ENCODE results near the gene NLRC3. TPM values are rescaled to one million over a fixed set of nuclear protein-coding genes. Genes with fewer than 3 reads are reported as not detected.
"Not testable (repeated sequence)": the region's sequence is repeated elsewhere in the genome, so short reads cannot be mapped to it uniquely, and the experiment has no call there.

NLRC3 gene, protein sequence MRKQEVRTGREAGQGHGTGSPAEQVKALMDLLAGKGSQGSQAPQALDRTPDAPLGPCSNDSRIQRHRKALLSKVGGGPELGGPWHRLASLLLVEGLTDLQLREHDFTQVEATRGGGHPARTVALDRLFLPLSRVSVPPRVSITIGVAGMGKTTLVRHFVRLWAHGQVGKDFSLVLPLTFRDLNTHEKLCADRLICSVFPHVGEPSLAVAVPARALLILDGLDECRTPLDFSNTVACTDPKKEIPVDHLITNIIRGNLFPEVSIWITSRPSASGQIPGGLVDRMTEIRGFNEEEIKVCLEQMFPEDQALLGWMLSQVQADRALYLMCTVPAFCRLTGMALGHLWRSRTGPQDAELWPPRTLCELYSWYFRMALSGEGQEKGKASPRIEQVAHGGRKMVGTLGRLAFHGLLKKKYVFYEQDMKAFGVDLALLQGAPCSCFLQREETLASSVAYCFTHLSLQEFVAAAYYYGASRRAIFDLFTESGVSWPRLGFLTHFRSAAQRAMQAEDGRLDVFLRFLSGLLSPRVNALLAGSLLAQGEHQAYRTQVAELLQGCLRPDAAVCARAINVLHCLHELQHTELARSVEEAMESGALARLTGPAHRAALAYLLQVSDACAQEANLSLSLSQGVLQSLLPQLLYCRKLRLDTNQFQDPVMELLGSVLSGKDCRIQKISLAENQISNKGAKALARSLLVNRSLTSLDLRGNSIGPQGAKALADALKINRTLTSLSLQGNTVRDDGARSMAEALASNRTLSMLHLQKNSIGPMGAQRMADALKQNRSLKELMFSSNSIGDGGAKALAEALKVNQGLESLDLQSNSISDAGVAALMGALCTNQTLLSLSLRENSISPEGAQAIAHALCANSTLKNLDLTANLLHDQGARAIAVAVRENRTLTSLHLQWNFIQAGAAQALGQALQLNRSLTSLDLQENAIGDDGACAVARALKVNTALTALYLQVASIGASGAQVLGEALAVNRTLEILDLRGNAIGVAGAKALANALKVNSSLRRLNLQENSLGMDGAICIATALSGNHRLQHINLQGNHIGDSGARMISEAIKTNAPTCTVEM
- total RNA-seq = 10 to 100 TPM; 36.8 to 49.1 TPM

DNA sequence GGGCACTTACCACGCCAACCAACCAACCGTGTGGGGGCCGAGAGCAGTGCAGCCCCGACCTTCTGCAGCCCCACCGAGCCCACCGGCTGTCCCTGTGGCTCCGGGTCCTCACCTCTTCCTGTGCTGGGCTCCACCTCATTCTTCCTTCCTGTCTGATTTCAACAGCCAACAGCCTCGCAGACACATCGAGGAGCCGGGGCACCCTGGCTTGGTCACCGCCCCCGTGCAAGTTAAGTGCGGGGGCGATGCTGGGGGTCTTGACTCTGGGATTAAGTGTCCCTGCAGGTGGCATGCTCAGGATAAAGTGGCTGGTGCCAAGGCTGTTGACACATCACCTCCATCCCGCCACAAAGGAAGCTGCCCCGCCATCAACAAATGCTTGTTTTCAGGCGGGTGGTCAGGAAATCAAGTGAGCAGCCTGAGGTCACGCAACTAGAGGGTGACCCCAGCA, at the start of gene NLRC3:
NLRC3 (minus strand) TSS at position 102 of the 451 bp plus-strand sequence. CDS start 12,367 bp downstream, outside the sequence.
- Mint-ChIP-seq H3K27me3 (no peaks in the 10 kb centered on the region), H3K4me1 (peaks cover 7% of the 10 kb centered on the region)

DNA sequence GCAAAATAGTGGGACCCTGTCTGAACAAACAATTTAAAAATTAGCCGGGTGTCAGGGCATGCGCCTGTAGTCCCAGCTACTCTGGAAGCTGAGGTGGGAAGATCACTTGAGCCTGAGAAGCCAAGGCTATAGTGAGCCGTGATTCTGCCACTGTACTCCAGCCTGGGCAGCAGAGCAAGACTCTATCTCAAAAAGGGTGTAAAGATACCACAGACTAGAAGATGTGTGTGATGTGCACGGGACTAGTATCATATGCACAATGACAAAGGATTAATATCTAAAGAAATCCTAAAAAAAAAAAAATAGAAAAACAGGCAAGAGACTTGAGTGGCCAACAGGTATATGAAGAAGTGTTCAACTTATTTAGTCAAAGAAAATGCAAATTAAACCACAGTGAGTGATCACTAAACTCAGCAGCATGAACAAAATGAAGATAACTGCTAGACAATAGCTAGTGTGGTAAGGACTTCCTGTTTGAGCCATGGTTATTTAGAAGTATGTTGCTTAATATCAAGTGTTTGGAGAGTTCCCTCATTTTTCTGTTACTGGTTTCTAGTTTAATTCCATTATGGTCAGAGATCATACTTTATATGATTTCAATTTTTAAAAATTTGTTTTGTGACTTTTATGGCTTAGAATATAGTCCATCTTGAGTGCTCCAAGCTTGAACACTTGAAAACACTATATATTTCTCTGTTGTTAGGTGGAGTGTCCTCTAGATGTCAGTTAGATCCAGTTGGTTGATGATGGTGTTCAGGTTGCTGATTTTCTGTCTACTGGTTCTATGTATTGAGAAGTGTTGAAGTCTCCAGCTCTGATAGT, 48.9 kb upstream of the NLRC3 start:
- H3K27me3 Mint-ChIP-seq = no peaks in the 10 kb centered on the region
- no peaks in the 10 kb centered on the region for H3K9me3 Mint-ChIP-seq
- H3K36me3 Mint-ChIP-seq (ENCODE audit: low read depth) = no peaks in the 10 kb centered on the region
- H3K4me1 Mint-ChIP-seq = peaks cover 12% of the 10 kb centered on the region
- H3K4me3 Mint-ChIP-seq = peak overlapping the region; percentile 57
- H3K27ac Mint-ChIP-seq = peak overlapping the region; percentile 87
- peak; percentile 96 for ATAC-seq (replicated peaks)

More for the DNA sequence above, at the start of gene NLRC3:
- H3K27ac Mint-ChIP-seq = peak within 1 kb of the TSS; percentile 95
- H3K4me3 Mint-ChIP-seq = peak within 1 kb of the TSS; percentile 90
- H3K9me3 Mint-ChIP-seq = no peaks in the 10 kb centered on the region
- peak; percentile 18 for ATAC-seq (replicated peaks)
- peaks cover 17% of the 10 kb centered on the region for H3K36me3 Mint-ChIP-seq (ENCODE audit: low read depth)

DNA sequence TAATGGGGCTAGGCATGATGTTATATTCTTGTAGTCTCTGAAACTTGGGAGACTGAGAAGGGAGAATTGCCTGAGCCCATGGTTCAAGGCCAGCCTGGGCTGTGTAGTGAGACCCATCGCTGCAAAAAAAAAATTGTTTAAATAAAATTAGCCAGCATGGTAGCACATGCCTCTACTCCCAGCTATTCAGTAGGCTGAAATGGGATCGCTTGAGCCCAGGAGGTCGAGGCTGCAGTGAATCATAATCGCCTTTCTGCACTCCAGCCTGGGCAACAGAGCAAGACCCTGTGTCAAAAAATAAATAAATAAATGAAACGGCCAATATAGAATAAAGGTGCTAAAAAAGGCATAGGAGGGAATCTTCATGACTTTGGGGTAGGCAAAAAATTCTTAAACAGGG, 48.1 kb upstream of the NLRC3 start:
- peak overlapping the region; percentile 87 for H3K27ac Mint-ChIP-seq
- no peak for ATAC-seq (replicated peaks)
- H3K9me3 Mint-ChIP-seq = no peaks in the 10 kb centered on the region
- H3K36me3 Mint-ChIP-seq (ENCODE audit: low read depth) = no peaks in the 10 kb centered on the region
- H3K27me3 Mint-ChIP-seq = no peaks in the 10 kb centered on the region
- peak overlapping the region; percentile 57 for H3K4me3 Mint-ChIP-seq
- peaks cover 12% of the 10 kb centered on the region for H3K4me1 Mint-ChIP-seq

DNA sequence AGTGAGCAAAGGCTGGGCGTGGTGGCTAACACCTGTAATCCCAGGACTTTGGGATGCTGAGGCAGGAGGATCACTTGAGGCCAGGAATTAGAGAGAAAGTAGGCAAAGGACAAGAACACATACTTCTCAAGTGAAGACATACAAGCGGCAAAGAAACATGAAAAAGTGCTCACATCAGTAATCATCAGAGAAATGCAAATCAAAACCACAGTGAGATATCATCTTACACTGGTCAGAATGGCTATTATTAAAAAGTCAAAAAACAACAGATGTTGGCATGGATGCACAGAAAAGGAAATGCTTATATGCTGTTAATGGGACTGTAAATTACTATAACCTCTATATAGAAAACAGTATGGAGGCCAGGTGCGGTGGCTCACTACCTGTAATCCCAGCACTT, 46.4 kb upstream of the NLRC3 start:
- Mint-ChIP-seq H3K36me3 (ENCODE audit: low read depth) (no peaks in the 10 kb centered on the region), H3K9me3 (no peaks in the 10 kb centered on the region), H3K4me1 (peaks cover 12% of the 10 kb centered on the region), H3K27ac (peak overlapping the region; percentile 7), H3K27me3 (no peaks in the 10 kb centered on the region), H3K4me3 (no peak overlapping the region)
- no peak for ATAC-seq (replicated peaks)

DNA sequence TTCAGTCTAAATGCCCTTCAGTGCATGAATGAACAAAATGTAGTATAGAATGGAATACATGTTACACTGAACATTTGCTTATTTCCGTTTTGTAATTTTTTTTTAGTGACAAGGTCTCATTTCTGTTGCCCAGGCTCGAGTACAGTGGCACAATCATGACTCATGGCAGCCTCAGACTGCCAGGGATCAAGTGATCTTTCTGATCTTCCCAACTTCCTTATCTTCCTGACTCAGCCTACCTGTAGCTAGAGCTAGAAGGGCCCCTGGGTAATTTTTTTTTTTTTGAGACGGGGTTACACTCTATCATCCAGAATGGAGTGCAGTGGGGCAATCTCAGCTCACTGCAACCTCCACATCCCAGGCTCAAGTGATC, 41.6 kb upstream of the NLRC3 start:
- peak; percentile 59 for ATAC-seq (replicated peaks)
- Mint-ChIP-seq H3K27ac (peak overlapping the region; percentile 58), H3K4me1 (peaks cover 17% of the 10 kb centered on the region), H3K36me3 (ENCODE audit: low read depth) (peaks cover 18% of the 10 kb centered on the region), H3K27me3 (no peaks in the 10 kb centered on the region), H3K4me3 (no peak overlapping the region), H3K9me3 (no peaks in the 10 kb centered on the region)

DNA sequence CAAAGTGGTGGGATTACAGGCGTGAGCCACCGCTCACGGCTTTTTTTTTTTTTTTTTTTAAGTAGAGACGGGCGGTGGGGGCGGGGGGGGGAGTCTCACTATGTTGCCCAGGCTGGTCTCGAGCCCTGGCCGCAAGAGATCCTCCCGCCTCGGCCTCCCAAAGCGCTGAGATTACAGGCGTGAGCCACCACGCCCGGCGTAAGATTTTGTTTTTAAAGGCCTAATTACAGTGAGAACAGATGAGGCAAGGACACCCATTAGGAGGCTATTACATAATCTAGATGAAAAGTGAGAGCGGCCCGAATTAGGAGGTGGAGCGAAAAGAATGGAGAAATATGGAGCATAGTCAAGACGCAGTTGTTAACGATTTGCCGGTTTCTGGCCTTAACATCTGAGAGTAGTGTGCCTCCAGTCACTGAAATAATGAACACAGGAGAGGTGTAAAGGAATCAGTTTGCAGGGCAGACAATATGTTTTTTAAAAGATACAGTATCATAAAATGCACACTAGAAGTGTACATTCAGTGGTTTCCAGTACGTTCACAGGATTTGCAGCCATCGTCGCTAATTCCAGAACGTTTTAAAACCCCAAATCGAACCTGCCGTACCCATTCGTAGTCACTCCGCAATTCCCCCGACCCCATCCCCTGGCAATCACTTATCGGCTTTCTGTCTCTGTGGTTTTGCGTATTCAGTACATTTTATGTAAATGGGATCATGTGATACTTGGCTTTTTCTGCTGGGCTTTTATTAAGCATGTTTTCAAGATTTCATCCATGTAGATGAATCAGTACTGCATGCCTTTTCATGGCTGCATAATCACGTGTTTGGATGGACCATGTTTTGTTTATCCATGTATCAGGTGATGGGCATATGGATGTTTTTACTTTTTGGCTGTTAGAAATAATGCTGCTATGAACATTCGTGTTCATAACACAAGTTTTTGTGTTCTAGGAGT, 35.6 kb upstream of the NLRC3 start:
- Mint-ChIP-seq H3K27ac (peak overlapping the region; percentile 99), H3K36me3 (ENCODE audit: low read depth) (peaks cover 40% of the 10 kb centered on the region), H3K4me3 (peak overlapping the region; percentile 98), H3K9me3 (no peaks in the 10 kb centered on the region), H3K27me3 (no peaks in the 10 kb centered on the region), H3K4me1 (peaks cover 33% of the 10 kb centered on the region)
- ATAC-seq (replicated peaks) = no peak

DNA sequence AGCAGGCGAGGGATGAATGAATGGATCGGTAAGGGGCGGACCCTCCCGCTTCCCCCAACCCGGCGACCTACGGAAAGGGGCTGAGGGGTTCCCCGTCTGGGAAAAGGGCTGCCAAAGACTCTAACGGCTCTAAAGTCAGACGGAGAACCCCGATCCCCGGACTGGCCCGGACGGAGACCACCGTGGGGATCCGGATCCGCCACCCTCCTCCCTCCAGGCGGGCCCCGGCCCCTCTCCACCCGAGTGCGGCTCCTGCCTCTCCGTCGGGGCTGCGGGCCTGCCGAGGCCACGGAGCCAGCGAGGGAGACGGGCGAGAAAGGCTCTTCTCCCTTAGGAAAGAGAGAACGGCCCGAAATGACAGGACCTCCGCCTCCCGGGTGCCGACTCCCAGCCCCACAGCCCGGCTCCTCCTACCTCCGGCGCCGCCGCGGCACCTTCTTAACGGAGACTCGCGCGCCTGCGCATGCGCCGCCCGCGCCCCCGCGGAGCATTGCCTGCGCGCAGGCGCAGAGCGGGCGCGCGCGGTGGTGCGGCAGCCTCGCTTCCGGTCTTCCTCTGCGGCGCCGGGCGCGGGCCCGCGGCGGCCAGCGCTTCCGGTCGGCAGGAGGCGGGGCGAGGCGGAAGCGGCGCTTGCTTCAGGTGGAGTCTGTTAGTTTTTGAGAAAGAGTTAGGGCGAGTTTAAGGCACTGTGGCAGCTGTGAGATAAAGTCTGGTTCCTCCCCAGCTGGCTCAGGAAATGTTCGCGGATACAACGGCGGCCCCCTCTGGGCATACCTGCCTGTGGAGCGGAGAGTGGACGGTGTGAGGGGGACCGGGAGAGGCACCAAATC, 34.2 kb upstream of the NLRC3 start, which contains the start of gene SLX4:
SLX4 (minus strand) TSS at position 461 of the 830 bp plus-strand sequence. CDS start 2,642 bp downstream, outside the sequence.
- H3K9me3 Mint-ChIP-seq = no peaks in the 10 kb centered on the region
- peaks cover 29% of the 10 kb centered on the region for H3K4me1 Mint-ChIP-seq
- no peaks in the 10 kb centered on the region for H3K27me3 Mint-ChIP-seq
- peak within 1 kb of the TSS; percentile 98 for H3K4me3 Mint-ChIP-seq
- ATAC-seq (replicated peaks) = peak; percentile 93
- peaks cover 43% of the 10 kb centered on the region for H3K36me3 Mint-ChIP-seq (ENCODE audit: low read depth)
- peak within 1 kb of the TSS; percentile 99 for H3K27ac Mint-ChIP-seq

DNA sequence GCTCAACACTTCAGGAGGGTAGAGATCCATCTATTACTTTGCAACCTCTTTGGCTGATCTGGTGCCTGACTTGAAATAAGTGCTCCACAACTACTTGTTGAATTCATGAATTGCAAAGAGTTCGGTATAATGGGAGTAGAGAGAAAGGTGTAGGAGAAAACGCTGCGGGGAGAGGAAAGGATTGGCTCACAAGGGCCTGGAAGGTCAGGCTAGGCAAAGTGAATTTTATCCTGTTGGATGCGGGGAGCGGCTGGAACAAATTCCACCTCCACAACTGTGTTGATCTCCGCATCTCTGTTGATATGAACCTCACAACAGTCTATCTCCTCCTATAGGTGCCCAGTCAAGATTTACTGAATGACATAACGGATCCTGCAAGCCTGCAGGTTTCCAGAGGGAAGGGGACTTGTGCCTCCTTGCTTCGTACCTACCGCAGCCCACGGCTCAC, 33.5 kb upstream of the NLRC3 start:
- no peaks in the 10 kb centered on the region for H3K9me3 Mint-ChIP-seq
- H3K27ac Mint-ChIP-seq = peak overlapping the region; percentile 99
- H3K4me3 Mint-ChIP-seq = peak overlapping the region; percentile 98
- no peak for ATAC-seq (replicated peaks)
- H3K36me3 Mint-ChIP-seq (ENCODE audit: low read depth) = peaks cover 46% of the 10 kb centered on the region
- H3K27me3 Mint-ChIP-seq = no peaks in the 10 kb centered on the region
- peaks cover 28% of the 10 kb centered on the region for H3K4me1 Mint-ChIP-seq

DNA sequence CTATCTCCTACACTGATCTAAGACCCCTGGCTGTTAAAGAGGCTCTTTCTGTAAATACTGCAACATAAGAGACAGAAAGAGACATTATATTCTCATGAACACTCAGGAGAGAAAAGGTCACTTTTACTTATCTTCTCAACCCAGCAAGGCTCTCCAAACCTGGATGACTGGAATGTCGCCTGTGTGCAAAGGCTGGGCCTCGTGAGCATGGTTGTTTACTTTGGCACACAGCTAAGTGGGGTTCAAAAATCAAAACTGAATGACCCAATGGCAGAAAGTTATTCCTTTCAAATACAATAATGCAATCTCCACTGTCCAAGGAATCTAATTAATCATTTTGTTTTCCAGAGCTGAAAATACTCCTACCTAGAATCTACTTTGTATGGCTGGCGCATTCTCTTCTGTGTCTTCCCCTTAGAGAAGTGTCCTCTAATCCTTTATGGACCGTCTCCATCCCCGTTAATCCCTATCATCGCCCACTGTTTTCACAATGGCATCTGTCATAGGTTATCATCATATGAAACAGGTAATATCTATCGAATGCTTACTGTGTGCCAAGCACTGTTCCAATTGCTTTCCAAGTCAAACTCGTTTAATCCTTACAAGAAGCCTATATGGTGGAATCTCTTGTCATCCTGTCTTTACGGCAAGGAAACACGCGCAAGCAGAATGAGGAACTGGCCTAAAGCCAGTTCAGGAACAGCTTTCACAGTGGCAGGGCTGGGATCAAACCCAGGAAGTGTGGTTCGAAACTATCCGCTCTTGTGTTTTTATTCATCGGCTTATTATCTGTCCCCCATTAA, 32.9 kb upstream of the NLRC3 start:
- Mint-ChIP-seq H3K4me1 (peaks cover 22% of the 10 kb centered on the region), H3K27me3 (no peaks in the 10 kb centered on the region), H3K9me3 (no peaks in the 10 kb centered on the region), H3K4me3 (peak overlapping the region; percentile 98), H3K36me3 (ENCODE audit: low read depth) (peaks cover 40% of the 10 kb centered on the region), H3K27ac (peak overlapping the region; percentile 99)
- no peak for ATAC-seq (replicated peaks)

DNA sequence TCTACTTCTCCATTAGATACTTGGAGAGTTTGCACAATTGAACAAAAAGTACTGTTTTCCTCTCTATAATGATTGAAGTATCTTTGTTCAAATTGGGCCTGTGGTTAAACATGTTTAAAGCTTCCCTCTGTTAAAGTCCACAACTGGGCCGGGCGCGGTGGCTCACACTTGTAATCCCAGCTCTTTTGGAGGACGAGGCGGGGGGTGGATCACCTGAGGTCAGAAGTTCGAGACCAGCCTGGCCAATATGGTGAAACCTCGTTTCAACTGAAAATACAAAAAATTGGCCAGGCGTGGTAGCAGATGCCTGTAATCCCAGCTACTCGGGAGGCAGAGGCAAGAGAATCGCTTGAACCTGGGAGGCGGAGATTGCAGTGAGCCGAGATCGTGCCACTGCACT, 31.8 kb upstream of the NLRC3 start:
- not testable (repeated sequence) for H3K27ac Mint-ChIP-seq; H3K9me3 Mint-ChIP-seq; H3K4me3 Mint-ChIP-seq; H3K27me3 Mint-ChIP-seq; ATAC-seq (replicated peaks)
- H3K4me1 Mint-ChIP-seq = peaks cover 20% of the 10 kb centered on the region
- peaks cover 36% of the 10 kb centered on the region for H3K36me3 Mint-ChIP-seq (ENCODE audit: low read depth)

DNA sequence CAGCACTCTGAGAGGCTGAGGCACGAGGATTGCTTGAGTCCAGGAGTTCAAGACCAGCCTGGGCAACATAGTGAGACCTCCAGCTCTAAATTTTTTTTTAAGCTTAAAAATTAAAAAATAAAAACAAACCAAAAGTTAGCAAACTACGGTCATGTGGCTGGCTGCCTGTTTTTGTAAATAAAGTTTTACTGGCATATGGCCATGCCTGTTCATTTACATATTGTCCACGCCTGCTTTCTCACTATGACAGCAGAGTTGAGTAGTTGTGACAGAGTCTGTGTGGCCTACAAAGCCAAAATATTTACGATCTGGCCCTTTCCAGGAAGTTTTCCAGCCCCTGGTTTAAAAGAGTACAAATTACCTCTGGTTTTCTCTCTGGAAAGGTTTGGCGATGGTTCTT, 30.9 kb upstream of the NLRC3 start:
- Mint-ChIP-seq H3K4me3 (no peak overlapping the region), H3K36me3 (ENCODE audit: low read depth) (peaks cover 38% of the 10 kb centered on the region), H3K9me3 (no peaks in the 10 kb centered on the region), H3K27me3 (no peaks in the 10 kb centered on the region), H3K4me1 (peaks cover 16% of the 10 kb centered on the region), H3K27ac (no peak overlapping the region)
- no peak for ATAC-seq (replicated peaks)
